Liver (tissue), 9 donors: ENCODE measurements around the gene KHK. TPM values are rescaled to one million over a fixed set of nuclear protein-coding genes. Genes with fewer than 3 reads are reported as not detected.

Experiments used
- DNase-seq: peaks from one replicate; pipeline ENCODE4 v3.0.0-alpha.2; 2017; ENCODE audit warnings: low spot score
- H3K27ac ChIP-seq, 2 donors: one replicate each; pipeline ENCODE4 v1.7.0; 2013; ENCODE audit warnings: inconsistent platforms in 2 of 2, low read length in 2 of 2, control low read depth in 1 of 2, low read depth in 1 of 2, mild to moderate bottlenecking in 1 of 2
- H3K27me3 ChIP-seq, 4 donors: one replicate each; pipeline versions ENCODE4 v1.6.1 to v1.7.0; 2013; ENCODE audit warnings: low read length in 3 of 4, inconsistent platforms in 1 of 4, mild to moderate bottlenecking in 1 of 4, moderate library complexity in 1 of 4; ENCODE audit not compliant: control insufficient read depth in 4 of 4, insufficient read depth in 4 of 4
- H3K36me3 ChIP-seq, 4 donors: one replicate each; pipeline versions ENCODE4 v1.6.1 to v1.7.0; 2013; ENCODE audit warnings: low read length in 3 of 4, mild to moderate bottlenecking in 3 of 4, low read depth in 1 of 4, moderate library complexity in 1 of 4; ENCODE audit not compliant: control insufficient read depth in 4 of 4, insufficient read depth in 3 of 4
- H3K4me1 ChIP-seq, 4 donors: one replicate each; pipeline versions ENCODE4 v1.6.1 to v1.7.0; 2013; ENCODE audit warnings: low read length in 3 of 4, mild to moderate bottlenecking in 3 of 4, moderate library complexity in 1 of 4; ENCODE audit not compliant: control insufficient read depth in 4 of 4, insufficient read depth in 4 of 4
- H3K4me3 ChIP-seq, 3 donors: one replicate each; pipeline versions ENCODE4 v1.6.1 to v1.7.0; 2013; ENCODE audit warnings: low read length in 3 of 3, control low read depth in 1 of 3, low read depth in 1 of 3, mild to moderate bottlenecking in 1 of 3
- H3K9ac ChIP-seq, 2 donors: one replicate each; pipeline ENCODE4 v1.7.0; 2013; ENCODE audit warnings: low read length in 2 of 2, mild to moderate bottlenecking in 2 of 2, moderate library complexity in 2 of 2, control low read depth in 1 of 2, low read depth in 1 of 2
- H3K9me3 ChIP-seq, 4 donors: one replicate each; pipeline versions ENCODE4 v1.6.1 to v1.7.0; 2013; ENCODE audit warnings: low read length in 3 of 4; ENCODE audit not compliant: control insufficient read depth in 4 of 4
- ATF3 ChIP-seq: IDR thresholded peaks from 2 replicates; pipeline ENCODE4 v1.6.1; 2016; ENCODE audit warnings: antibody characterized with exemption
- CTCF ChIP-seq: fragments of 150-350 bp; IDR thresholded peaks from 2 replicates; pipeline ENCODE4 v1.5.1; 2017; ENCODE audit warnings: improper control_type of control experiment, low read depth, low read length; ENCODE audit not compliant: missing input control
- EGR1 ChIP-seq, 2 donors: IDR thresholded peaks; 2 replicates each; pipeline ENCODE4 v1.6.1; 2016 to 2018; ENCODE audit warnings: antibody characterized with exemption in 2 of 2, low read depth in 2 of 2
- FOXA1 ChIP-seq: IDR thresholded peaks from 2 replicates; pipeline ENCODE4 v1.6.1; 2016; ENCODE audit warnings: antibody characterized with exemption
- FOXA2 ChIP-seq: IDR thresholded peaks from 2 replicates; pipeline ENCODE4 v1.6.1; 2016; ENCODE audit warnings: antibody characterized with exemption
- MAX ChIP-seq: IDR thresholded peaks from 2 replicates; pipeline ENCODE4 v1.6.1; 2016; ENCODE audit warnings: antibody characterized with exemption
- NR2F2 ChIP-seq: IDR thresholded peaks from 2 replicates; pipeline ENCODE4 v1.6.1; 2016; ENCODE audit warnings: antibody characterized with exemption
- RAD21 ChIP-seq, 2 donors: IDR thresholded peaks; 2 replicates each; pipeline ENCODE4 v1.6.1; 2016; ENCODE audit warnings: antibody characterized with exemption in 2 of 2, mild to moderate bottlenecking in 2 of 2
- REST ChIP-seq: IDR thresholded peaks from 2 replicates; pipeline ENCODE4 v1.6.1; 2016; ENCODE audit warnings: antibody characterized with exemption, mild to moderate bottlenecking
- RXRA ChIP-seq, 2 donors: IDR thresholded peaks; 2 replicates each; pipeline ENCODE4 v1.6.1; 2017 to 2018; ENCODE audit warnings: antibody characterized with exemption in 2 of 2, mild to moderate bottlenecking in 1 of 2
- SP1 ChIP-seq: IDR thresholded peaks from 2 replicates; pipeline ENCODE4 v1.6.1; 2018; ENCODE audit warnings: antibody characterized with exemption, mild to moderate bottlenecking
- TAF1 ChIP-seq: conservative IDR thresholded peaks from 2 replicates; pipeline ENCODE4 v1.6.1; 2016; ENCODE audit warnings: antibody characterized with exemption, mild to moderate bottlenecking
- YY1 ChIP-seq: IDR thresholded peaks from 2 replicates; pipeline ENCODE4 v1.6.1; 2016; ENCODE audit warnings: antibody characterized with exemption, mild to moderate bottlenecking
- ZBTB33 ChIP-seq: IDR thresholded peaks from 2 replicates; pipeline ENCODE4 v1.6.1; 2016; ENCODE audit warnings: antibody characterized with exemption
- WGBS: extraction: QIAGEN DNeasy Blood & Tissue Kit; methylation state at CpG from one replicate; pipeline ENCODE4 v1.1.7; 2013; 5-methylcytosine and 5-hydroxymethylcytosine counted together
- polyA plus RNA-seq, 2 donors: library from polyadenylated mRNA; stranded (reverse) in 1 of 2; unstranded in 1 of 2; fragments of 200-250 nt in 1 of 2; fragments of >200 nt in 1 of 2; fragmentation: Nextera tagmentation in 1 of 2; extraction: Ambion mirVana in 1 of 2; gene quantifications; one replicate each; pipeline versions ENCODE4 v1.2.1 to v1.2.3, GENCODE V29; 2013 to 2015
- total RNA-seq, 2 donors: library from RNA; depleted of rRNA; stranded (reverse); fragments of >200 nt; gene quantifications; one replicate each; pipeline ENCODE4 v1.2.3, GENCODE V29; 2014
- donor health status: healthy.
- donor health status: healthy.
- donor health status: healthy.
- donor health status: healthy.
- donor health status: healthy.

Gene KHK
- total and polyA plus RNA-seq, 4 donors = 26.1 to 462 (median 188) TPM

GRCh38 chr2:27071990-27072830 lies 14.4 kb upstream of the KHK start:
- H3K9me3 ChIP-seq = no peaks in the 10 kb centered on the region
- 16% methylated on average over 34 of the region's 34 CpGs for WGBS

GRCh38 chr2:27072920-27073319 lies 13.7 kb upstream of the KHK start:
- Histone ChIP-seq H3K9ac (no peak overlapping the region), H3K4me3 (no peak overlapping the region), H3K27me3 (no peaks in the 10 kb centered on the region), H3K4me1 (peaks cover 9 to 38% (median 19%) of the 10 kb centered on the region in 4 donors), H3K27ac (peak overlapping the region; percentile 25 to 78), H3K9me3 (no peaks in the 10 kb centered on the region), H3K36me3 (peaks cover 0 to 12% (median 8%) of the 10 kb centered on the region in 4 donors)
- no peak for DNase-seq
- WGBS = 85% methylated on average over 5 of the region's 5 CpGs
- TF ChIP-seq REST (no peak), SP1 (no peak), RAD21 (IDR thresholded peaks at IDR 0.05) (no peak), FOXA2 (no peak), TAF1 (no peak), EGR1 (IDR thresholded peaks at IDR 0.05; ENCODE audit: low read depth in 2 of 2) (no peak), CTCF (no peak), MAX (no peak), FOXA1 (no peak), RXRA (IDR thresholded peaks at IDR 0.05) (no peak)

More at GRCh38 chr2:27071990-27072830, 14.4 kb upstream of the KHK start:
- Histone ChIP-seq H3K4me1 (peaks cover 9 to 38% (median 19%) of the 10 kb centered on the region in 4 donors), H3K27me3 (no peaks in the 10 kb centered on the region), H3K27ac (peak overlapping the region; percentile 78 to 83), H3K4me3 (peak overlapping the region; percentile 53 to 84 (median 75)), H3K9ac (peak overlapping the region; percentile 10 to 19), H3K36me3 (peaks cover 0 to 15% (median 9%) of the 10 kb centered on the region in 4 donors)
- DNase-seq = no peak
- TF ChIP-seq ATF3 = no peak
- no peak for TF ChIP-seq CTCF
- TF ChIP-seq YY1 = no peak
- peak; percentile 20 for TF ChIP-seq NR2F2
- no peak for TF ChIP-seq ZBTB33
- TF ChIP-seq MAX = no peak
